GM19099 (cell line): ENCODE measurements around the gene ECT2L.
A peak's percentile ranks its signal among the peaks of the same experiment; 100 is the strongest.

ENCODE experiments used
- POLR2A ChIP-seq: IDR thresholded peaks from 3 replicates; pipeline ENCODE4 v1.6.1; 2011; ENCODE audit warnings: low read depth; ENCODE audit not compliant: insufficient read length; ENCODE audit errors: extremely low read depth

ECT2L gene, protein sequence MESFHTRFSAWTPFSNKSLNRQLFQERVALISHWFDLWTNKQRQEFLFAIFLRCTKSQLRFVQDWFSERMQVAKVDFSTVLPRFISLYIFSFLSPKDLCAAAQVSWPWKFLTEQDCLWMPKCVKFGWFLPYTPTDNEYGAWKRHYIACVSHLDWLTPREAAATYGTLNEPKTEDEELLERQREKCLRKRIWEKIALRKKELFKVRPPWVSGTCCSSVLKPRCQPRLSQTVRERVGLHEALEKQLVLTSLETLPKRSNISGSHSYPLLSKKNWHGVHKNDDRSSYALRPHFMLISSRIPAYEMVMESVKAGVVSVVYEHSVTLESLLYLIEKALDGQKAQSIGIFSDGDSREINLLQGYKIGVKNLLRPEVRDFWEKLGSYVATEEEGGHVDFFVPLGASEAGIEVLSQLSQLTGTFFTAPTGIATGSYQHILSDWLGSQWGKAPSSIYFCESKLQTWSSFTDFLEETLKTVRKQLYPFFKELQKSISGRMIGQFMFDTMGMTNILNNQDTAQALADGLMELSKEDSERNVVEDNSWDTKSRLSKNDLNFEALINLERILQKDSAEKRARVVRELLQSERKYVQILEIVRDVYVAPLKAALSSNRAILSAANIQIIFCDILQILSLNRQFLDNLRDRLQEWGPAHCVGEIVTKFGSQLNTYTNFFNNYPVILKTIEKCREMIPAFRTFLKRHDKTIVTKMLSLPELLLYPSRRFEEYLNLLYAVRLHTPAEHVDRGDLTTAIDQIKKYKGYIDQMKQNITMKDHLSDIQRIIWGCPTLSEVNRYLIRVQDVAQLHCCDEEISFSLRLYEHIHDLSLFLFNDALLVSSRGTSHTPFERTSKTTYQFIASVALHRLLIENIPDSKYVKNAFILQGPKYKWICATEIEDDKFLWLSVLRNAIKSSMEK

DNA sequence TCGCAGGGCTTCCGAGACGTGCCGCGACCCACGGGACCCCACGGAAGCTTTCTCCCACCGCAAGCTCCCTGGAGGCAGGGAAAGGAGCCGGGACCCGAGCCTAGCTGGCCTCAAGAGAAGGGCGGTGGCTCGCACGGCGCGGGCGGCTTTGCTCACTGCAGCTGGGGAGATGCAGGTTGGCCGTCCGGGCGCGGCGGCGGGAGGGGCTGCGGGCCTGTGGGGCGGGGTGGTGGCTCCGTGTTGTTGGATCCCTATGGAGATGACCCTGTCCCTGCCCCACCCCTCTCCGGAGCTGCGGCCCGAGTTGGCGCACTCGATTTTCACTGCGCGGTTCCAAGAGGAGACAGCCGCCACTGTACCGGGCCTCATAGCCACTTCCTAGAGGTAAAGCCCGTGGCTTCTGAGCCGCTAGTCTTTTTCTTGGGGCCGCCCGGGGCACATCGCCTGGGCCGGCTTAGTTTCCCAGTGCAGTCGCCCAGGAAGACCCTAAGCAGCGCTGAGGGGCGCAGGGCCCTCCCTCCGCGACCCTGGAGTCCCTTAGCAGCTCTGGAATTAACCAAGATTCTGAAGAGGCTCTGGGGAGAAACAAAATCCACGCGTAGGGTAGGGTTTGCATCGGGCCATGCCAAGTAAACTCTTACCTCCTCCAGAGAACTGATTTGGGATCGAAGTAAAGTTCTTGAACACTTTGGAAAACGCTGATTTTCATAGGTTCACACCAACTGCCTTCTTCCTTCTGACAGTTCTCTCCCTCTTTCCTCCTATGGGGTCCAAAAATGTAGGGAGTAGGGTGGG lies at the start of gene ECT2L:
Gene ECT2L (plus strand): TSS at position 279 of the 795 bp plus-strand sequence. CDS start 17,188 bp downstream, outside the sequence.
- no peak for TF ChIP-seq POLR2A

DNA sequence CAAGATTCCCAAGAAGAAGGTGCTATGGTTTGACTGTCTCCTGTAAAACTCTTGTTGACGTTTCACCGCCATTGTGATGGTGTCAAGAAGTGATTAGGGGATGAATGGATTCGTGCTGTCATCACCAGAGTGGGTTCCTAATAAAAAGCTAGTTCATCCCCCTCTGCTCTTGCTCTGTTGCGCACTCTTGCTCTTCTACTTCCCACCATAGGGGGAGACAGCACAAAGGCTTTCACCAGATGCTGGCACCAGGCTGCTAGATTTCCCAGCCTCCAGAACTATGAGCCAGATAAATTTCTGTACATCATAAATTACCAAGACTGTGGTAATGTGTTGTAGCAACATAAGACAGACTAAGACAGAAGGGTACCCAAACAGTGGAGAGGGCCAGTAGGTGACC lies 43.9 kb upstream of the ECT2L start:
- no peak for TF ChIP-seq POLR2A

DNA sequence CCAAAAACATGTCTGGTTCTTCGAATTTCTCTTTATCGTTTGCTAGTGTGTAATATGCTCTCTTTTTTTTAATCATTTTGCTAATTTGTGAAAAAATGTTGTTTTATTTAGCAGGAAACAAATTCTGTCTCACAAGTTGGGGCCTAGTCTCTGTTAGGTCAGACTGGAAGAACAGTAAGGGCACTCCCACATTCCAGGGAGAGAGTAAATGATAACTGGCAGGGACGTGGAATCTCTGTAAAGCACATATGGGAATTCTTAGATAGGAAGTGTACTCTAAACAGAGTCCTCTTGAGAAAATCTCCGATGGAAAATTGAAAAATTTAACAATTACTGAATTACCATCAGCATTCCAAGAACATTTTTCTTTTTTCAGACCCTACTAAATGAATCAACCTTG lies 38.8 kb upstream of the ECT2L start:
- no peak for TF ChIP-seq POLR2A

DNA sequence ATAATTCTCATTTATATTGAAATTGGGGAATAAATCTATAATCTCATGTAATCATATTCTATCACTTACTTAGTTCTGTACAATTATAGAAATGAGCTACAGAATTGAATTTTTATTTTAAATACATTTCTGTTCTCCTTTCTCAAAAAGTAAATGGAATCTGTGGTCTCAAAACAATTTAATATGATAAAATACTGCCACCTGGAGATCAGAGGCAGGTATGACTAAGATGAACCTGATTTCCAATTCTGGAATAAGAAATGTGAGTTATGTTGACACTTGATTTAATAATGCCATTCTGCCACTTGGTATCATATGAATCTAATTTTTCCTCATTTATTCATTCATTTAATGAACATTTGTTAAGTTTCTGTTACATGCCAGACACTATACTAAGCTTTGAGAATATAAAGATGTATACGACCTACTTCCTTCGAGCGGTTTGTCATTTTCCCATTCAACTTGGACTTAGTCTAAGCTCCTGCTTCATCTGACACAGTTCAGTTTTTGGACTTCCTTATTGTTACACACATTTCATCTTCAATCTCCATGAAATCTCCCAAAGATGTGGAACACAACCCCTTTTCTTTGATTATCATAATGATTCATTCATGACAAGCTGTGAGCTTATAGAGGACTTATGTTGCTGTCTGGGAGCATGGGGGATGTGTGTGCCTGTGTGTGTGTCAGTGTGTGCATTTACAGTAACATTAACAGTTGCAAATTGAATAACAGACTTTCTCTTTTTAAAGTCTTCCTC lies 29.8 kb upstream of the ECT2L start:
- TF ChIP-seq POLR2A = no peak

DNA sequence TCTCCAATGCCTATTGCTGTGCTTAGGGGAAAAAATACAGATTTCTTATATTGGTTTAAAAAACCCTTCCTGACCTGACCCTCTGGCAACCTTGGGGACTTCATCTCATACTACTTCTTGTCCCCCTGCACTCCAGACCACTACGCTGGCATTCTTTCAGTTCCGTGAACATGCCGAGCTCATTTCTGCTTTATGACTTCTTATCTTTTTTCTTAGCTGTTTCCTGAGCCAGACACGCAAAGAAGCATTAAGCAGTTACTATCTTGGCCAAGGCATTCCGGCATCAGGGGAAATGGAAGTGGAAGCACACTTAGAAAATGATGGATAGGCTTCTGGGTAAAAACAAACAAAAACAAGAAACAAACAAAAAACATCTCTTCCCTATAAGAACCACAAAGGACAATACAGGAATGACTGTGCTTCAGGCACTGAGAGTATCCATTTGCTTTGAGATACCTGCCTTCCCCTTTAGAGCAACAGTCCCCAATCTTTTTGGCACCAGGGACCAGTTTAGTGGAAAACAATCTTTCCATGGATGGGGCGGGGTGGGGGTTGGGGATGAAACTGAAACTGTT lies 26.7 kb upstream of the ECT2L start:
- no peak for TF ChIP-seq POLR2A

DNA sequence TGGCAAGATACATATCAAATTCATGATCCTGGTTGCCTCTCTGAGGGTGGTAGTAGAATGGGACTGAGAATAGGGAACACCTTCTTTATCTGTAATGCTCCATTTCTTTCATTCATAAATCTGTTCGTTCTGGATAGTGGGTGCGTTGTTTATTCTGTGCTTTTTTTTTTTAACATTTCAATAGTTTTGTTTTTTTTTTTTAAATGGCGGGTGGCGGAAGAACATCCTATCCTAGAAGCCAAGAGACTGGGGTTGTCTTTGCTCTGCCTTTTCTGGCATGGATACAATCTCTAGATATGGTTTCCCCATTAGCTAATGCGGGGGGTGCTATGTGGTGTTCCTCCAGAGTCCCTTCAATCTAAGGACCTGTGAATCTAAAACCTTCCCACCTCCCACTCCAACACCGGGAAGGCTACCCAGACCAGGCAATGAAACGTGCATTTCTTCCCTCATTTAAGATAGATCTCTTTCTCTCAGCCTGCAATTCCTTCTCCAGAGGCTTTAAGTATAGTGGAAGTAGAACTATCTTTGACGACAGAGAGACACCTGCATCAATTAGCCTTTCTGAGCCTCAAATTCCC lies 23.2 kb upstream of the ECT2L start:
- no peak for TF ChIP-seq POLR2A

DNA sequence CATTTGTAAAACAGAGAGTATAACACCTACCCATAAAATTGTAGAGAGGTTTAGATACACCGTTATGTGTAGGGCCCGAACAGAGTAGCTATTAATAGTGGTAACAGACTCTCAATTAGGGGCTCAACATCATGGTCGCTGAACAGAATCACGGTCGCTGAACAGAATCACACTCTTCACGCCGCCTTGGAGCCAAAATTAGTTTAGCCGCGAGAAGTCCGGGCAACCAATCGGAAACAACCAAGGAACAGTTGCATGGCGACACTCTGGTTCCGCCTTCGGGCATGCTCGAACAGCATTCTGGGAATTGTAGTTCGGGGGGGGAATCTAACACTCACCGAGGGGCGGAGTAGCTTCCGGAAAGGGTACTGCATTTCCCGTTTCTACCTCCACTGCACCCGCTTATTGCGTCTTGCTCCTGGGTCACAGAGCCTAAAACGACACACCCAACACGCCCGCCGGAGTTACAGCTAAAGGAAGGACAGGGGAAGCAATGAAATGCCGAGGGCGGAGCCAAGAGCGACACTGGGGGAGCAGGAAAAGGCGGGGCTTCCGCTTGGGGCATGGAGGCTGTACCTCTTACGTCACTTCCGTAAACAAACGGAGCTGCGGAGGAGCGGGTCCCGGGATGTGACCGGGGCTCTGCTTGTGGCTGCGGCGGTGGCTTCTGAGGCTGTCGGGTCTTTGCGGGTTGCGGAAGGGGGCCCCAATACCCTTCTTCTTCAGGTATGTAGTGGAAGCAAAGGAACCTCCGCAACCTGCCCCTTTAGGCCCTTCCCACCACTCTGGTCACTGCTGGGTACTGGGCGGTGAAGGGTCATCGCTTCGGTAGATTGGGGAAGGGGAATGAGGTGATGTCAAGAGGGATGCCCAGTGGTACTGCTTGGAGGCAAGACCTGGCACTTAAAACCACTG lies 22.5 kb upstream of the ECT2L start, which contains the start of gene CCDC28A:
Gene CCDC28A (plus strand): TSS at position 593 of the 915 bp plus-strand sequence. CDS start 2,352 bp downstream, outside the sequence.
- TF ChIP-seq POLR2A = peak; percentile 52

DNA sequence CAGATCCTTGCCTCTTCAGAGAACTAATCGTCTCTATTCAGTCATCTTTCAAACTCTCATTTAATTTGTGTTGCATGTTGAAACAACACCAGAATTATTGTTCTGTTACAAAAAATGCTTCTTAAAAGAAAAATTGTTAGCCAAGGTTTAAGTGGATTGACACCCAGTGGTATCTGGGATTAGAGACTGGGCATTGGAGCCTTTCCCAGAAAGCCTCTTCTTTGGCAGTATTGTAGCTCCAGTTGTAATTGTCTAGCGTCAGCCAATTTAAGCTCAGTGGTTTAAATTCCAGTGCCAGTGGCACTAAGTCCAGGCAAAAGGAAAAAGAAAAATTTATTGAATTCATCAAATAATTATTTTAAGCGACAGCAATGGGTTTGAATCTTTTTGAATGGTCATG lies 21.5 kb upstream of the ECT2L start:
- TF ChIP-seq POLR2A = no peak

DNA sequence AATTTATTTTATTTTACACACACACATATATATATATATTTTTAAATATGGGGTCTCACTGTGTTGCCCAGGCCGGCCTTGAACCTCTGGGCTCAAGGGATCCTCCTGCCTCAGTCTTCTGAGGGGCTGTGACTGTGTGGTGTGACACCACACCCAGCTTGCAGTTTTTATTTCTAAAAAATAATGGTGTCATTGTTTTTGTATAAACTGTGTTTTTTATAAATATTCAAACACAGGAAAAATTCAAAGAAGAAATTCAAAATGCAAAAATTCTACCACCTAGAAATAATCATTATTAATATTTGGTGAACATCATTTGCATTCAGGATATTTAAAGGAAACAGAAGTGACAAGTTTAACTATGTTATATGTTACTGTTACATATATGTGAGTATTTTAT lies 19.2 kb upstream of the ECT2L start:
- TF ChIP-seq POLR2A = no peak

DNA sequence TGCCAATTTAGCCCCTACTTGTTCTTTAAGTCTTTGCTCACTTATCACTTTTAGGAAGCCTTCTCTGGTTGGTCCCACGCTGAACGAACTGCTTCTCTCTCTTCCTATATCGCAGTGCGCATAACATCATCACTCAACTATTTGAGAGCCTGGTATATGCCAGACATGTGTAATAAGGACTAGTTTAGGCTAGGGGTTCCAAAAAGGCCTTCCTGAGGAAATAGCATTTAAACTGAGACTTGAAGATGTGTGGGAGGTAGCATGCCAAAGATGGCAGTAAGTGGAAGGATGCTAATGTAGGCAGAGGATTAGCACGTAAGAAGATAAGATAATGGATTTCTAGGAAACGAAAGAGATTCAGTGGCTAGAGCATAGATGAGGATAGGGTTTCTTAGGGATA lies 17.6 kb upstream of the ECT2L start:
- no peak for TF ChIP-seq POLR2A

DNA sequence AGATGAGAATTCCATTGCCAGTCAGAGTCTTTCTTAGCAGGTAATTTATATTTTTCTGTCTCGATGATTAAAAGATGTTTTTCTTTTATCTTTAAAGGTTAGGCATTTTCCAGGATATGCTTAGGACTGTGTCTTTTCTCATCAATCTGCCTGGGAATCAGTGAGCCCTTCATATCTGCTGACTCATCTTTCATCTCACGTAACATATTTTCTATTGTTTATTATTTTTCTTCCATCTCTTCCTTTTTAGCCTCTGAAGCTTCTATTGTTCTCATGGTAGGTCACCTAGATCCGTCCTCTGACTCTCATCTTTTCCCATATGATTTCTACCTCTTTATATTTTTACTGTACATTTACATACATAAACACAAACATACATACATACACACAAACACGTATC lies 13.6 kb upstream of the ECT2L start:
- TF ChIP-seq POLR2A = no peak

DNA sequence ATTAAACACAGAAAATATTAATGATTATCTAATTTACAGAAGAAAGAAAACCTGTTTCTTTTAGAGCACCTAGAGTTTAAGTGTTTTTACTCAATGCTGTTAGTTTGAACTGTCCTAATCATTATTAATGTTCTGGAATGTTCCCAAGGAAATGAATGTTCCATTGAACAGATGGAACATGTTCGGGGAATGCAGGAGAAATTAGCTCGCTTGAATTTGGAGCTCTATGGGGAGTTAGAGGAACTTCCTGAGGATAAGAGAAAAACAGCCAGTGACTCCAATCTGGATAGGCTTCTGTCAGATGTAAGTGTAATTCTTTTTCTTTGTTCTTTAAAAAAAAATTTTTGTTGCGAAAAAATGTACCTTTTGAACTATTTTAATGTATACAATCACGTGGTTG lies 10.8 kb upstream of the ECT2L start:
- TF ChIP-seq POLR2A = no peak
